ENCODE measurements around the gene PTPN3. TPM values are rescaled to one million over a fixed set of nuclear protein-coding genes. Genes with fewer than 3 reads are reported as not detected.
A peak's percentile ranks its signal among the peaks of the same experiment; 100 is the strongest.

Gene PTPN3
- total RNA-seq, 6 donors from 2014 or later = 10.2 to 26.2 (median 15.2) TPM

- TF ChIP-seq EP300 (IDR thresholded peaks at IDR 0.05) = no peak
- no peak for TF ChIP-seq POLR2AphosphoS5 (IDR thresholded peaks at IDR 0.05)
- TF ChIP-seq POLR2A (IDR thresholded peaks at IDR 0.05) = no peak
- no peak for TF ChIP-seq CTCF (IDR thresholded peaks at IDR 0.05)
Observed at GRCh38 chr9:109354190-109354589, 143.9 kb downstream of the PTPN3 start.

GRCh38 chr9:109351032-109351431 lies 147.1 kb downstream of the PTPN3 start:
- Histone ChIP-seq H3K4me3 (no peak overlapping the region), H3K27me3 (no peaks in the 10 kb centered on the region), H3K4me1 (peaks cover 0 to 8% (median 6%) of the 10 kb centered on the region in 4 donors), H3K9me3 (no peaks in the 10 kb centered on the region), H3K36me3 (no peaks in the 10 kb centered on the region), H3K27ac (no peak overlapping the region)
- DNase-seq (no peak), ATAC-seq (ENCODE audit: low FRiP score in 2 of 2) (no peak)
- TF ChIP-seq POLR2A (IDR thresholded peaks at IDR 0.05) (no peak), EP300 (IDR thresholded peaks at IDR 0.05) (no peak), POLR2AphosphoS5 (IDR thresholded peaks at IDR 0.05) (no peak), CTCF (IDR thresholded peaks at IDR 0.05) (no peak)
- WGBS, 2 donors = 76 to 84% methylated on average over 5 of the region's 5 CpGs

More at GRCh38 chr9:109354190-109354589, 143.9 kb downstream of the PTPN3 start:
- H3K27me3 ChIP-seq = no peaks in the 10 kb centered on the region
- H3K4me1 ChIP-seq = peaks cover 0 to 4% (median 2%) of the 10 kb centered on the region in 4 donors
- 71 to 86% methylated on average over 2 of the region's 2 CpGs for WGBS, 2 donors
- no peak overlapping the region for H3K27ac ChIP-seq
- H3K4me3 ChIP-seq = no peak overlapping the region
- no peaks in the 10 kb centered on the region for H3K9me3 ChIP-seq
- H3K36me3 ChIP-seq = no peaks in the 10 kb centered on the region
- ATAC-seq (ENCODE audit: low FRiP score in 2 of 2) (no peak), DNase-seq (no peak)

- DNase-seq = no peak
Observed at GRCh38 chr9:109349421-109349846, 148.7 kb downstream of the PTPN3 start.

GRCh38 chr9:109346904-109347303 lies 151.2 kb downstream of the PTPN3 start:
- Histone ChIP-seq H3K9me3 (no peaks in the 10 kb centered on the region), H3K27me3 (no peaks in the 10 kb centered on the region), H3K27ac (no peak overlapping the region), H3K4me1 (peaks cover 0 to 22% (median 6%) of the 10 kb centered on the region in 4 donors), H3K36me3 (no peaks in the 10 kb centered on the region), H3K4me3 (no peak overlapping the region)
- ATAC-seq (ENCODE audit: low FRiP score in 2 of 2) (no peak), DNase-seq (no peak)
- TF ChIP-seq POLR2AphosphoS5 (IDR thresholded peaks at IDR 0.05) (no peak), CTCF (IDR thresholded peaks at IDR 0.05) (no peak), EP300 (IDR thresholded peaks at IDR 0.05) (no peak), POLR2A (IDR thresholded peaks at IDR 0.05) (no peak)
- 79 to 90% methylated on average over 3 of the region's 3 CpGs for WGBS, 2 donors

More at GRCh38 chr9:109349421-109349846, 148.7 kb downstream of the PTPN3 start:
- no peak overlapping the region for H3K4me3 ChIP-seq
- H3K9me3 ChIP-seq = no peaks in the 10 kb centered on the region
- TF ChIP-seq EP300 (IDR thresholded peaks at IDR 0.05) = peak in 1 of 4 donors; percentile 1
- TF ChIP-seq POLR2A (IDR thresholded peaks at IDR 0.05) = no peak
- peak in 1 of 2 donors; percentile 46 for TF ChIP-seq POLR2AphosphoS5 (IDR thresholded peaks at IDR 0.05)
- H3K27ac ChIP-seq = peak overlapping the region in 2 of 4 donors; percentile 9 to 32
- peaks cover 0 to 16% (median 6%) of the 10 kb centered on the region in 4 donors for H3K4me1 ChIP-seq
- H3K36me3 ChIP-seq = no peaks in the 10 kb centered on the region
- ATAC-seq (ENCODE audit: low FRiP score in 2 of 2) = peak; percentile 64 to 74
- H3K27me3 ChIP-seq = no peaks in the 10 kb centered on the region

GRCh38 chr9:109344866-109345265 lies 153.2 kb downstream of the PTPN3 start:
- no peak for DNase-seq
- H3K4me1 ChIP-seq = peaks cover 0 to 20% (median 6%) of the 10 kb centered on the region in 4 donors
- no peaks in the 10 kb centered on the region for H3K9me3 ChIP-seq
- peak overlapping the region; percentile 36 to 76 (median 68) for H3K27ac ChIP-seq
- H3K36me3 ChIP-seq = no peaks in the 10 kb centered on the region
- WGBS, 2 donors = 89 to 90% methylated on average over 3 of the region's 3 CpGs
- H3K27me3 ChIP-seq = no peaks in the 10 kb centered on the region
- TF ChIP-seq EP300 (IDR thresholded peaks at IDR 0.05) = no peak
- TF ChIP-seq CTCF (IDR thresholded peaks at IDR 0.05) = no peak
- TF ChIP-seq POLR2A (IDR thresholded peaks at IDR 0.05) = no peak
- no peak for TF ChIP-seq POLR2AphosphoS5 (IDR thresholded peaks at IDR 0.05)
- no peak overlapping the region for H3K4me3 ChIP-seq
- ATAC-seq (ENCODE audit: low FRiP score in 2 of 2) = no peak
